ENCODE results near the gene IGFBPL1. TPM values are rescaled to one million over a fixed set of nuclear protein-coding genes. Genes with fewer than 3 reads are reported as not detected.
A peak's percentile ranks its signal among the peaks of the same experiment; 100 is the strongest.

The IGFBPL1 gene
- total RNA-seq, 1 donor from 2014 or later = not detected

DNA sequence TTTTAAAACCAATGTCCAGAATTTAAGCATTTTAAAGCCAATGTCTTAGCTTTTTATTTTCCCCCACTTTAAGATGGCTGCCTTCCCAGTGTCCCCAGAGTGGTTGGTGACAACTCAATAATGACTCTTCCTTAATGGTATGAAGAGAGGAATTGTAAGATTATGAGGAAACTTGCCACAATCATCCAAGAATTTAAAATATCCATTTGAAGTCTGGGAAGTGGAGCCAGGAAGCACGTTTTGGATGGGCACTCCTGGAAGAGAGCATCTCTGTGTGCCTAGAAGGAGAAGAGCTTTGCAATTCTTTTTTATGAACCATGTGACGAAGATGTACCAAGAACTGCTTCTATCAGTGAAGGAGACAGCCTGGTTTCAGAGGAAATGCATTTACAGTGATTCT is 11.3 kb upstream of the IGFBPL1 start:
- DNase-seq (no peak), ATAC-seq (ENCODE audit: poor library complexity) (no peak)
- intact Hi-C loops (cut with DNase I) = loop anchor here (10.0 kb wide), 1 partner anchor 61 kb away; no protein-coding TSS in a partner anchor

GRCh38 chr9:38434853-38435252 is 10.6 kb upstream of the IGFBPL1 start:
- intact Hi-C loops (cut with DNase I) = loop anchor here (10.0 kb wide), 1 partner anchor 60 kb away; no protein-coding TSS in a partner anchor
- ATAC-seq (ENCODE audit: poor library complexity) = no peak
- DNase-seq = no peak

- DNase-seq (no peak), ATAC-seq (ENCODE audit: poor library complexity) (no peak)
- intact Hi-C loops (cut with DNase I) = loop anchor here (10.0 kb wide), 1 partner anchor 60 kb away; no protein-coding TSS in a partner anchor
Measured at GRCh38 chr9:38434365-38434764, 10.1 kb upstream of the IGFBPL1 start.

DNA sequence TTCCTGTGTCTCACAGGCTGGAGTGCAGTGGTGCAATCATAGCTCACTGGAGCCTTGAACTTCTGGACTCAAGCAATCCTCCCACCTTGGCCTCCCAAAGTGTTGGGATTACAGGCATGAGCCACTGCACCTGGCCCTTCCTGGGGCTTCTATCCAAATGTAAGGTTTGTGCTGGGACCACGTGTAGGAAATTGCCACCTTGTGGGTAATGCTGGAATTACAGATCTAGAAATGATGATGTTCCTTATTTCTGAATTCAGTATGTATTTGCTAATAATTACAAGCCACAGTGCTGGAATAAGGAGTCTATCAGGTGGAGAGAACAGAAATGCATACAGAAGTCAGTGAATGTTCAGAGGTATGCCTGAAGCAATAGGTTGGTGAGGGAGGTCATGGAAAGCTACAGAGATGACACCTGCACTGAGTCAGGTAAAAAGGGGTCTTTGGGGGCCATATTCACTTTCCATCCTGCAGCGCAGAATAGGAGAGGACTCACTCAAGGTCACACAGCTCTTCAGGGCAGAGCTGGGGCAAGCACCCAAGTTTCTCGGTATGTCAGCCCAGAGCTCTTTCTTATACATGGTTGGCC is 8.8 kb upstream of the IGFBPL1 start:
- intact Hi-C loops (cut with DNase I) = loop anchor here (10.0 kb wide), 1 partner anchor 58 kb away; no protein-coding TSS in a partner anchor
- peak; percentile 34 for ATAC-seq (ENCODE audit: poor library complexity)
- no peak for DNase-seq

DNA sequence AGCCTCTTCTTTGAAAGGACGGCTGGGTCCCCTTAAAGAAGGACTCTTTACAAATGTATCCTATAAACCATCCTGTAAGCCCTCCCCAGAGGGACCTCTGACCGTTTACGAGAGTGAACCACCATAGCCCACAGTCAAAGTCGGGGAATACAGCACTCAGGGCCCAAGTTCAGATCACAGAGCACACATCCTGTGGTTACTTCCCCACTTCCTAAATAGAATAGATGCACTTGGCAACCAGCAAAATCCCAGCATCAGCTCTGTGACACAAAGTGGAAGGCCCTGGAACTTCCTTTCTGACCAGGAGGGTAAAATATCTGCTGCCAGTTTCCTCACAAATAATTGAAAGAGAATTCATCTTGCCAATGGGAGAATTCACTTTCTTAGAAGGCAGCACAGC is 6.9 kb upstream of the IGFBPL1 start:
- ATAC-seq (ENCODE audit: poor library complexity) = no peak
- no peak for DNase-seq
- intact Hi-C loops (cut with DNase I) = loop anchor here (10.0 kb wide), 1 partner anchor 56 kb away; no protein-coding TSS in a partner anchor

DNA sequence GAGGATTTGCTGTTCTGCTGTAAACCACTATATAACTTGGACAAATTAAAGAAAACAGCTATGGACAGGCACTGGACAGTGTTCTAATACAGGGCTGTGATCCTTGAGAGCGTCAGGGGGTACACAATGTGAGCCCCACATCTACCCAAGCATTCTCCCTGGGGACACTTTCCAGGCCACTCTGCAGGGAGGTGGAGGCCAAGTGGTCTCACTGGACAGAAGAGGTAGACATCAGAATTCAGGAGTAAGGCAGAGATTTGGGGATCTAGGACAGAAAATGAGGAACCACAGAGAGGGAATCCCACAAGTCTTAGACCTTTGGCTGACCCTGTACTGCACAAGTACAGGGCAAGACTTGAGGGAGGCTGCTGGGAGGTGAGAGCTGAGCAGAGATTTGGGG is 3.8 kb upstream of the IGFBPL1 start:
- intact Hi-C loops (cut with DNase I) = no loop called here
- ATAC-seq (ENCODE audit: poor library complexity) (no peak), DNase-seq (no peak)

DNA sequence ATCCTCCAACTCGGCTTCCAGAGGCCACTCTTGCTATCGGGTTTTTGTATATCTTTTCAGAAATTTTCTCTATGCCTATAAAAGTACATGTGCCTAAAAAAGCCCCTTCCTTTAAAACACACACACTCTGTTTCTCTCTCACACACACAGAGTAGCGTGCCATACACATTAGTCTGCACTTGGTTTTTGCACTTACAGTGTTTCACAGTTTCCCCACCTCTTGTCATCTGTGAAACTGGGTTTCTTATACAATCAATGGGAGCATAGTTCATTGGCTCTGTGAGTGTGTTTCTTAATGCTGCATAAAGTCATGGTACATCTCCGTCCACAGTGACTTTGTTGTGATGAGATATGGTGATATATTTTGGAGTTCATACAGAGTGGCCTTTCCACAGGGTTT is 664 bp upstream of the IGFBPL1 start:
- DNase-seq = no peak
- no peak for ATAC-seq (ENCODE audit: poor library complexity)
- intact Hi-C loops (cut with DNase I) = no loop called here

- intact Hi-C loops (cut with DNase I) = no loop called here
- no peak for DNase-seq
- no peak for ATAC-seq (ENCODE audit: poor library complexity)
Measured at GRCh38 chr9:38423273-38423972, 831 bp downstream of the IGFBPL1 start.

GRCh38 chr9:38422555-38423260 is 1.5 kb downstream of the IGFBPL1 start:
- intact Hi-C loops (cut with DNase I) = no loop called here
- no peak for DNase-seq
- ATAC-seq (ENCODE audit: poor library complexity) = no peak

- intact Hi-C loops (cut with DNase I) = no loop called here
- DNase-seq (no peak), ATAC-seq (ENCODE audit: poor library complexity) (no peak)
Measured at GRCh38 chr9:38421498-38422211, 2.6 kb downstream of the IGFBPL1 start.

DNA sequence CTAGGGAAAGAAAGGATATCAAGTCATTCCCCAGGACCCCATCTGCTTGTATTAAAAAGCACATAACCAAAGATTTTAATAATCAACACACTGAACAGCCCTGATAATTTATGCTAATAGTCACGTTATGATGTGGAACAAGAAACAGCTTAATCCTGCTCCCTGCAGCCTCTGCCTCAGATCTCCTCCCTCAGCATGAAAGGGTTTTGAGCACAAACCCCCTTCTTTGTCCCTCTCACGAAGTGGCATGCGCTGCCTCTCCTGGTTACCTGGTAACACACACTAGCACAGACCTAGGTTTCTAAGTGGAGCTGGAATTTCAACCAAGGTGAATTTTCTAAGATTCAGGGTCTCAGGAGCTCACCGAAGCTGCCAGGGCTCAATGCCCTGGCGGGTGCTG is 5.1 kb downstream of the IGFBPL1 start:
- DNase-seq (no peak), ATAC-seq (ENCODE audit: poor library complexity) (no peak)
- intact Hi-C loops (cut with DNase I) = no loop called here

DNA sequence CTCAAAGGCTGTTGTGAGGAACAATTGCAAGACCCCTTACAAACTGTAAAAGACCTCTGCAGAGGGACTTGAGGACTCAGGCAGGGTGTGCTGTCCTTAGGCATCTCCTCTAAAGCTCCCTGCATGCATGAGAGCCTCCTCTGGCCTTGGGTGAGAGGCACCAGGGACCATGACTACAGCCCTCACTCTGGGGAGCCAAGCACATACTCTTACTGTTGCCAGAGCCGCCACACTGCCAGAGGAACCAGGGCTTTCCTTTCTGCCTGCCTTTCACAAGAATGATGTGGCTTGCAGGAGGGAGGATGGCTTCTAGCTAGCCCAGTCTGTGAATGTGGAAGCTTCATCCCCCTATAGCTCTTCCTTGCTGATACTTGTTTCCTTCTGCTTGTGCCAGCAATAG is 5.9 kb downstream of the IGFBPL1 start:
- ATAC-seq (ENCODE audit: poor library complexity) = no peak
- no peak for DNase-seq
- intact Hi-C loops (cut with DNase I) = no loop called here

GRCh38 chr9:38417003-38417945 is 7.0 kb downstream of the IGFBPL1 start:
- no peak for ATAC-seq (ENCODE audit: poor library complexity)
- intact Hi-C loops (cut with DNase I) = no loop called here
- no peak for DNase-seq

DNA sequence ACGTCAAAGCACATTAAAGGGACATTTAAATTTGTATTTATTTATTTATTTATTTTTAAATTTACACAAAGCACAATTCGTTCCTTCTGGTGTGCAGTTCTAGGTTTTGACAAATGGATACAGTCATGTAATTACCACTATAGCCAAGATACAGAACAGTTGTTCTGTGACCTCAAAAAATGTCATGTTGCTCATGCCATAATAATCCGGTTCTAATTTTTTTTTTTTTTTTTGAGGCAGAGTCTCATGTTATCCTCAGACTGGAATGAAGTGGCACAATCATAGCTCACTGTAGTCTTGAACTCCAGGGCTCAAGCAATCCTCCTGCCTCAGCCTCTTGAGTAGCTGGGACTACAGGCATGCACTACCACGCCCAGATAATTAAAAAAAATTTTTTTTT is 7.8 kb downstream of the IGFBPL1 start:
- intact Hi-C loops (cut with DNase I) = no loop called here
- DNase-seq = no peak
- ATAC-seq (ENCODE audit: poor library complexity) = no peak

GRCh38 chr9:38415856-38416255 is 8.4 kb downstream of the IGFBPL1 start:
- no peak for ATAC-seq (ENCODE audit: poor library complexity)
- DNase-seq = no peak
- intact Hi-C loops (cut with DNase I) = no loop called here

DNA sequence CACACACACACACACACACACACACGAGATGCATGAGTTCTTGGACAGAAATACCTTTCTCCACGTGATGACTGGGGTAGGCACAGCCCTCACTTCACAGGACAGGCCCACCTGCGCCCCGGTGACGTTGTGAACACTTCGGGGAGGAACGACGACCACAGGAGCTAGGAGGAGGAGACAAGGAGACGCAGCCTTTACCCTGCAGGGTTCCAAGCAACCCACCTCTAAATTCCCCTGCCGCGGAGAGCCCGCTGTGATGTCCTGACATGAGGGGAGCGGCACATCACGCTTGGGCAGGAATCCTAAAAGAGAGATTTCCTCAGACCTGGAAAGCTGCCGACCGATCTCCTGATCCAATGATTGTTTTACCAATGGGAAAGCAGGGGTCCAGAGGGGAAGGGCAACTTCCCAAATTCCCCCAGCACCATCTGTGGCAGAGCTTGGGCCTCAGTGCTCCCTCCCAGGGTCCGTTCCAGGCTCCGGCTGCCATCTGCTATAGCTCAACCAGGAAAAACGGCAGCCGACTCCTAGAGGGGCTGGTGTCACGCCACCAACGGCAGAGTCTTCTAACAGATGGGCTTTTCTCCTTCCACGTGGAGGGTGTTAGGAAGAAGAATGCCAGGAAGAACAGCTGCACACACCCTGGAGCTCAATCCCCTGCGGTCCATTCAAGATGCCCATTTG is 10.1 kb downstream of the IGFBPL1 start:
- ATAC-seq (ENCODE audit: poor library complexity) (no peak), DNase-seq (no peak)
- intact Hi-C loops (cut with DNase I) = no loop called here

- ATAC-seq (ENCODE audit: poor library complexity) = no peak
- intact Hi-C loops (cut with DNase I) = no loop called here
- no peak for DNase-seq
Measured at GRCh38 chr9:38413283-38413682, 11.0 kb downstream of the IGFBPL1 start.

- ATAC-seq (ENCODE audit: poor library complexity) (no peak), DNase-seq (no peak)
- intact Hi-C loops (cut with DNase I) = no loop called here
Measured at GRCh38 chr9:38412751-38413150, 11.5 kb downstream of the IGFBPL1 start.
